Stomach (tissue), 4 donors: ENCODE measurements around the gene CYP2A13.

Source experiments
- CTCF ChIP-seq, 7 experiments: fragments of 450-650 bp in 4 of 7; fragments of 200-600 bp in 3 of 7; sonication (generic) in 3 of 7; IDR thresholded peaks; one replicate each; pipeline ENCODE4 v1.5.1; 2016 to 2019; ENCODE audit warnings: antibody characterized with exemption in 7 of 7, control low read depth in 2 of 7, mild to moderate bottlenecking in 1 of 7
- POLR2A ChIP-seq, 4 donors: fragments of 450-650 bp; IDR thresholded peaks; one replicate each; pipeline ENCODE4 v1.6.1; 2016; ENCODE audit warnings: antibody characterized with exemption in 4 of 4, control low read depth in 2 of 4, mild to moderate bottlenecking in 1 of 4, moderate library complexity in 1 of 4
- POLR2AphosphoS5 ChIP-seq, 3 donors: sonication (generic); formaldehyde crosslinking; IDR thresholded peaks; one replicate each; pipeline ENCODE4 v1.6.1; 2016; ENCODE audit warnings: antibody characterized with exemption in 3 of 3

- no peak for TF ChIP-seq CTCF (IDR thresholded peaks at IDR 0.05)
- TF ChIP-seq POLR2AphosphoS5 (IDR thresholded peaks at IDR 0.05), result no peak
- TF ChIP-seq POLR2A (IDR thresholded peaks at IDR 0.05), result no peak
These were observed 12.0 kb upstream of the CYP2A13 start for GRCh38 chr19:41076286-41076685.
